ENCODE data around the gene TTLL8. TPM values are rescaled to one million over a fixed set of nuclear protein-coding genes. Genes with fewer than 3 reads are reported as not detected.

The TTLL8 gene
- total and polyA plus RNA-seq, 2 of the 8 experiments (the other 6 are each of a cell fraction or from before 2014, with no cell fraction given), result not detected

- Histone ChIP-seq H3K36me3 (ENCODE audit: control insufficient read depth in 2 of 4, insufficient read depth in 4 of 4, low read length in 3 of 4) (no peaks in the 10 kb centered on the region), H2BK12ac (ENCODE audit: low read depth, low read length) (peak overlapping the region; percentile 39; the same call in 1 of the 2 replicates), H3K79me1 (ENCODE audit: low read depth, low read length) (no peaks in the 10 kb centered on the region), H4K8ac (ENCODE audit: extremely low read depth, insufficient read depth, low read length) (no peak overlapping the region), H3K27ac (ENCODE audit: low read depth, low read length) (no peak overlapping the region), H3K56ac (replicated peaks; ENCODE audit: insufficient read length, low read depth, low read length) (no peak overlapping the region), H4K91ac (replicated peaks; ENCODE audit: insufficient read length, low read length) (no peak overlapping the region), H3K79me2 (ENCODE audit: control insufficient read depth in 1 of 2, insufficient read depth in 2 of 2, low read length in 2 of 2) (no peaks in the 10 kb centered on the region), H3K18ac (ENCODE audit: extremely low read depth, low read length) (no peak overlapping the region), H3K27me3 (replicated peaks in 1 of 4; ENCODE audit: control insufficient read depth in 3 of 4, extremely low read depth in 1 of 4, insufficient read depth in 3 of 4, low read length in 3 of 4) (no peaks in the 10 kb centered on the region; a peak in 2 of 7 replicates), H3K4me3 (ENCODE audit: extremely low read depth in 1 of 4, insufficient read depth in 2 of 4, low read depth in 3 of 4, low read length in 4 of 4) (no peak overlapping the region), H4K20me1 (replicated peaks in 1 of 2; ENCODE audit: control insufficient read depth in 1 of 2, insufficient read depth in 2 of 2, low read length in 2 of 2) (peaks cover 0 to 2% of the 10 kb centered on the region in 2 experiments), H2BK5ac (ENCODE audit: low read depth, low read length) (no peak overlapping the region), H2BK15ac (ENCODE audit: low read length) (no peak overlapping the region), H3K14ac (ENCODE audit: insufficient read length) (no peak overlapping the region), H2AK5ac (ENCODE audit: low read depth, low read length) (no peak overlapping the region), H3K4me1 (replicated peaks in 1 of 4; ENCODE audit: control insufficient read depth in 3 of 4, insufficient read depth in 4 of 4, low read length in 3 of 4) (peaks cover 0 to 14% (median 7%) of the 10 kb centered on the region in 4 experiments; a peak in 5 of 7 replicates), H4K5ac (ENCODE audit: insufficient read length, low read depth, low read length) (no peak overlapping the region), H3K4ac (replicated peaks; ENCODE audit: insufficient read length, low read depth, low read length) (no peak overlapping the region), H3K9me3 (ENCODE audit: insufficient read depth in 2 of 2, low read depth in 1 of 2, low read length in 1 of 2) (peaks cover 0 to 7% of the 10 kb centered on the region in 2 experiments; a peak in 1 of 4 replicates), H2BK120ac (replicated peaks; ENCODE audit: low read depth, low read length) (no peak overlapping the region), H3K4me2 (ENCODE audit: insufficient read depth in 1 of 2, low read depth in 2 of 2, low read length in 2 of 2) (no peak overlapping the region), H2AFZ (ENCODE audit: low read length) (no peak overlapping the region), H3K9ac (replicated peaks in 1 of 4; ENCODE audit: extremely low read depth in 1 of 4, low read depth in 3 of 4, low read length in 3 of 4) (no peak overlapping the region), H2BK20ac (ENCODE audit: low read length) (no peak overlapping the region), H3K23me2 (ENCODE audit: low read depth, low read length) (no peaks in the 10 kb centered on the region), H3K23ac (ENCODE audit: insufficient read length) (no peak overlapping the region)
- no peak for FAIRE-seq
- DNase-seq (ENCODE audit: low read depth in 1 of 2, low spot score in 2 of 2), result no peak
- CTCF ChIA-PET (ENCODE audit: partially characterized antibody), result no interaction called here
- POLR2A ChIA-PET (ENCODE audit: partially characterized antibody), result no interaction called here
- no peak for TF ChIP-seq SIRT6 (IDR thresholded peaks at IDR 0.05; ENCODE audit: low read length)
- TF ChIP-seq SP2 (IDR thresholded peaks at IDR 0.05; ENCODE audit: low read length), result no peak
- no peak for TF ChIP-seq TBP (IDR thresholded peaks at IDR 0.05; ENCODE audit: low read depth, low read length)
- no peak for TF ChIP-seq RAD21 (IDR thresholded peaks at IDR 0.05 in 1 of 2, conservative IDR thresholded peaks at IDR 0.05 in 1 of 2; ENCODE audit: low read depth in 2 of 2, low read length in 2 of 2)
- TF ChIP-seq ATF3 (IDR thresholded peaks at IDR 0.05; ENCODE audit: insufficient read depth, low read depth, low read length), result no peak
- TF ChIP-seq EZH2 (IDR thresholded peaks at IDR 0.05; ENCODE audit: low read depth, low read length, severe bottlenecking), result no peak
- no peak for TF ChIP-seq KDM5A (IDR thresholded peaks at IDR 0.05; ENCODE audit: low read length)
- TF ChIP-seq CEBPB (IDR thresholded peaks at IDR 0.05; ENCODE audit: low read depth, low read length), result no peak
- no peak for TF ChIP-seq SIN3A (conservative IDR thresholded peaks at IDR 0.05 in 1 of 2, IDR thresholded peaks at IDR 0.05 in 1 of 2; ENCODE audit: low read depth in 1 of 2, low read length in 2 of 2)
- WGBS, 2 experiments (ENCODE audit: extremely low coverage in 1 of 2, insufficient coverage in 1 of 2, insufficient read length in 1 of 2, insufficient replicate concordance in 2 of 2, low coverage in 1 of 2, low lambda C conversion rate in 2 of 2, missing lambda C conversion rate in 1 of 2), result 85% methylated on average over 6 of the region's 12 CpGs; no CpG with 5 or more reads in 1 of the 2 experiments
These were observed 30.0 kb upstream of the TTLL8 start for GRCh38 chr22:50088096-50088495.

Data from H1 (cell line).